ENCODE data around the gene PAX7. TPM values are rescaled to one million over a fixed set of nuclear protein-coding genes. Genes with fewer than 3 reads are reported as not detected.

The PAX7 gene
- polyA plus RNA-seq, 1 of the 3 experiments (the other 2 are of a cell fraction): not detected

- Histone ChIP-seq H3K4me2 (no peak overlapping the region), H3K4me3 (ENCODE audit: low read depth in 2 of 2, low read length in 1 of 2) (no peak overlapping the region), H3K4me1 (ENCODE audit: control insufficient read depth in 1 of 2, insufficient read depth in 2 of 2, low read depth in 1 of 2, low read length in 1 of 2) (no peaks in the 10 kb centered on the region), H4K20me1 (ENCODE audit: insufficient read depth) (no peaks in the 10 kb centered on the region), H3F3A (replicated peaks; ENCODE audit: insufficient read depth) (no peaks in the 10 kb centered on the region), H3K9me3 (no peaks in the 10 kb centered on the region), H3K27me3 (ENCODE audit: insufficient read depth) (no peaks in the 10 kb centered on the region), H3K9ac (no peak overlapping the region), H3K79me2 (ENCODE audit: insufficient read depth) (no peaks in the 10 kb centered on the region), H3K36me3 (replicated peaks in 1 of 2; ENCODE audit: control insufficient read depth in 1 of 2, insufficient read depth in 2 of 2, low read length in 1 of 2) (no peaks in the 10 kb centered on the region), H3K9me2 (no peaks in the 10 kb centered on the region), H2AFZ (ENCODE audit: low read depth) (no peak overlapping the region), H3K27ac (ENCODE audit: low read depth in 2 of 2, low read length in 1 of 2) (no peak overlapping the region)
- no peak for DNase-seq
- no peak for TF ChIP-seq RXRA (IDR thresholded peaks at IDR 0.05; ENCODE audit: borderline replicate concordance, low read depth)
- no peak for TF ChIP-seq FOXM1 (IDR thresholded peaks at IDR 0.05; ENCODE audit: low read depth)
- TF ChIP-seq USF1 (IDR thresholded peaks at IDR 0.05; ENCODE audit: borderline replicate concordance, low read depth): no peak
- no peak for TF ChIP-seq RCOR1 (IDR thresholded peaks at IDR 0.05; ENCODE audit: low read length)
- TF ChIP-seq GATA2 (CRISPR knock-in tag; IDR thresholded peaks at IDR 0.05): no peak
- no peak for TF ChIP-seq EZH2phosphoT487 (IDR thresholded peaks at IDR 0.05; ENCODE audit: borderline replicate concordance, low read depth)
- TF ChIP-seq NFIC (IDR thresholded peaks at IDR 0.05; ENCODE audit: borderline replicate concordance): no peak
- ChIA-PET POLR2A (no interaction called here), CTCF (interaction anchor here (1.0 to 4.5 kb wide), 4 partner anchors 10 to 268 kb away, joined by 3 to 33 read pairs (median 4); no protein-coding TSS in a partner anchor)
- WGBS (ENCODE audit: low lambda C conversion rate): 50% methylated on average over 7 of the region's 7 CpGs
These were observed 23.3 kb upstream of the PAX7 start for GRCh38 chr1:18607289-18607760.

GRCh38 chr1:18608534-18608933 is 22.1 kb upstream of the PAX7 start:
- H2AFZ ChIP-seq (ENCODE audit: low read depth): no peak overlapping the region
- ChIA-PET CTCF (interaction anchor here (0.6 to 4.5 kb wide), 9 partner anchors 9 to 274 kb away, joined by 3 to 33 read pairs (median 4); no protein-coding TSS in a partner anchor), POLR2A (no interaction called here)
- no peaks in the 10 kb centered on the region for H3K27me3 ChIP-seq (ENCODE audit: insufficient read depth)
- H3K4me3 ChIP-seq (ENCODE audit: low read depth in 2 of 2, low read length in 1 of 2): no peak overlapping the region
- no peaks in the 10 kb centered on the region for H3F3A ChIP-seq (replicated peaks; ENCODE audit: insufficient read depth)
- no peaks in the 10 kb centered on the region for H3K9me3 ChIP-seq
- no peak overlapping the region for H3K27ac ChIP-seq (ENCODE audit: low read depth in 2 of 2, low read length in 1 of 2)
- H3K9me2 ChIP-seq: no peaks in the 10 kb centered on the region
- no peaks in the 10 kb centered on the region for H3K36me3 ChIP-seq (replicated peaks in 1 of 2; ENCODE audit: control insufficient read depth in 1 of 2, insufficient read depth in 2 of 2, low read length in 1 of 2)
- no peak overlapping the region for H3K9ac ChIP-seq
- no peaks in the 10 kb centered on the region for H3K79me2 ChIP-seq (ENCODE audit: insufficient read depth)
- no peaks in the 10 kb centered on the region for H4K20me1 ChIP-seq (ENCODE audit: insufficient read depth)
- TF ChIP-seq USF1 (IDR thresholded peaks at IDR 0.05; ENCODE audit: borderline replicate concordance, low read depth) (no peak), NRF1 (IDR thresholded peaks at IDR 0.05; ENCODE audit: low read depth, low read length) (no peak), NFIC (IDR thresholded peaks at IDR 0.05; ENCODE audit: borderline replicate concordance) (no peak), MEF2A (IDR thresholded peaks at IDR 0.05; ENCODE audit: borderline replicate concordance, low read depth) (no peak), JUND (IDR thresholded peaks at IDR 0.05) (no peak), CTCF (IDR thresholded peaks at IDR 0.05) (peak; percentile 28; the same call in 1 of the 2 replicates), FOXJ3 (CRISPR knock-in tag; IDR thresholded peaks at IDR 0.05) (no peak)
- DNase-seq: no peak
- 31% methylated on average over 1 of the region's 1 CpG for WGBS (ENCODE audit: low lambda C conversion rate)
- H3K4me2 ChIP-seq: no peak overlapping the region
- no peaks in the 10 kb centered on the region for H3K4me1 ChIP-seq (ENCODE audit: control insufficient read depth in 1 of 2, insufficient read depth in 2 of 2, low read depth in 1 of 2, low read length in 1 of 2)

All from SK-N-SH (cell line).